Measurements from ENCODE around the gene APBA2.

DNA sequence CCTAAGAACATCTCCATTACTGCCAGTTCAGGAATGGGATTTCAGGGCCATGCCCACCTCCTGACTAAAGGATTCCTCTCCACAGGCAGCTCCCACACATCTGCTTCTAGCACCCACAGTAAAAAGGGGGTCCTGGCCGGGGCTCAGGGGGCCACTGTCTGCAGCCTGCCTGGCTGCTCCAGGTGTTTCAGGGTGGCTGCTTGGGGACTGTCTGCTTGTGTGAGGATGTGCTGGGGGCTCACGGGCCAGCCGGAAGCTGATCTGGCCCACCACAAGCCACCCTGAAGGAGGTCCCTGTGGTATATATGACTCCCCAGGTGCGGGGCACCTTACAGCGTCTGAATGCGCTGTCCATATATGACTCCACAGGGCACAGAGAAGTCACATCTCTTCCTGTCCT lies 248.5 kb downstream of the APBA2 start:
- TF ChIP-seq, protein P1, sequence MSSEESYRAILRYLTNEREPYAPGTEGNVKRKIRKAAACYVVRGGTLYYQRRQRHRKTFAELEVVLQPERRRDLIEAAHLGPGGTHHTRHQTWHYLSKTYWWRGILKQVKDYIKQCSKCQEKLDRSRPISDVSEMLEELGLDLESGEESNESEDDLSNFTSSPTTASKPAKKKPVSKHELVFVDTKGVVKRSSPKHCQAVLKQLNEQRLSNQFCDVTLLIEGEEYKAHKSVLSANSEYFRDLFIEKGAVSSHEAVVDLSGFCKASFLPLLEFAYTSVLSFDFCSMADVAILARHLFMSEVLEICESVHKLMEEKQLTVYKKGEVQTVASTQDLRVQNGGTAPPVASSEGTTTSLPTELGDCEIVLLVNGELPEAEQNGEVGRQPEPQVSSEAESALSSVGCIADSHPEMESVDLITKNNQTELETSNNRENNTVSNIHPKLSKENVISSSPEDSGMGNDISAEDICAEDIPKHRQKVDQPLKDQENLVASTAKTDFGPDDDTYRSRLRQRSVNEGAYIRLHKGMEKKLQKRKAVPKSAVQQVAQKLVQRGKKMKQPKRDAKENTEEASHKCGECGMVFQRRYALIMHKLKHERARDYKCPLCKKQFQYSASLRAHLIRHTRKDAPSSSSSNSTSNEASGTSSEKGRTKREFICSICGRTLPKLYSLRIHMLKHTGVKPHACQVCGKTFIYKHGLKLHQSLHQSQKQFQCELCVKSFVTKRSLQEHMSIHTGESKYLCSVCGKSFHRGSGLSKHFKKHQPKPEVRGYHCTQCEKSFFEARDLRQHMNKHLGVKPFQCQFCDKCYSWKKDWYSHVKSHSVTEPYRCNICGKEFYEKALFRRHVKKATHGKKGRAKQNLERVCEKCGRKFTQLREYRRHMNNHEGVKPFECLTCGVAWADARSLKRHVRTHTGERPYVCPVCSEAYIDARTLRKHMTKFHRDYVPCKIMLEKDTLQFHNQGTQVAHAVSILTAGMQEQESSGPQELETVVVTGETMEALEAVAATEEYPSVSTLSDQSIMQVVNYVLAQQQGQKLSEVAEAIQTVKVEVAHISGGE (tag by site-specific recombination; conservative IDR thresholded peaks at IDR 0.05; ENCODE audit: low read depth): no peak
- TF ChIP-seq, protein P2, sequence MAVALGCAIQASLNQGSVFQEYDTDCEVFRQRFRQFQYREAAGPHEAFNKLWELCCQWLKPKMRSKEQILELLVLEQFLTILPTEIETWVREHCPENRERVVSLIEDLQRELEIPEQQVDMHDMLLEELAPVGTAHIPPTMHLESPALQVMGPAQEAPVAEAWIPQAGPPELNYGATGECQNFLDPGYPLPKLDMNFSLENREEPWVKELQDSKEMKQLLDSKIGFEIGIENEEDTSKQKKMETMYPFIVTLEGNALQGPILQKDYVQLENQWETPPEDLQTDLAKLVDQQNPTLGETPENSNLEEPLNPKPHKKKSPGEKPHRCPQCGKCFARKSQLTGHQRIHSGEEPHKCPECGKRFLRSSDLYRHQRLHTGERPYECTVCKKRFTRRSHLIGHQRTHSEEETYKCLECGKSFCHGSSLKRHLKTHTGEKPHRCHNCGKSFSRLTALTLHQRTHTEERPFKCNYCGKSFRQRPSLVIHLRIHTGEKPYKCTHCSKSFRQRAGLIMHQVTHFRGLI (tag by site-specific recombination; IDR thresholded peaks at IDR 0.05): no peak
